Measurements from ENCODE around the gene SYNDIG1. TPM values are rescaled to one million over a fixed set of nuclear protein-coding genes. Genes with fewer than 3 reads are reported as not detected.

SYNDIG1 gene
- total RNA-seq, 4 donors from 2014 or later = 5.1 to 15.9 (median 14.3) TPM

DNA sequence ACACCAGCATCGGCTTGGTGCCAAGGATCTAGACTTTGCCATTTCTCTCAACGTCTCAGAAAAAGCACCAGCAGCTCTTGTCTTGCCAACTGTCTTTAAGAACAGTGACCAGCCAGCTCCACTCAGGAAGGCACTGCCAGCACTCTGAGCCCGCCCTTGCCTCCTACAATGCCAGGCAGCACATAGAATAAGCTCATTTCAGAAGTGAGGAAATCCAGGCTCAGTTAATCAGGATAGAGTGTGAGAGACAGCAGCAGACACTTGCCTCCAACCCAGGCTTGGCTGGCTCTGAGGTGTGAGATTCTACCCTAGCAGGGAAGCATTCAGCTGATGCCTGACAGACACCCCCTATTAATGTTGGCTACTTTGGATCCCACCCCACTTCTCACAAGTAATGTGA, 4.3 kb upstream of the SYNDIG1 start:
- Histone ChIP-seq H3K9me3 (no peaks in the 10 kb centered on the region), H3K4me1 (peaks cover 0 to 14% (median 0%) of the 10 kb centered on the region in 4 donors), H3K36me3 (no peaks in the 10 kb centered on the region), H3K27me3 (peaks cover 0 to 15% of the 10 kb centered on the region in 2 donors), H3K4me3 (no peak overlapping the region), H3K27ac (no peak overlapping the region)
- 63 to 81% methylated on average over 3 of the region's 3 CpGs for WGBS, 2 donors
- DNase-seq (ENCODE audit: low spot score in 2 of 2) = no peak
- no peak for TF ChIP-seq POLR2A (IDR thresholded peaks at IDR 0.05)
- TF ChIP-seq EP300 (IDR thresholded peaks at IDR 0.05) = no peak
- TF ChIP-seq, protein P1, sequence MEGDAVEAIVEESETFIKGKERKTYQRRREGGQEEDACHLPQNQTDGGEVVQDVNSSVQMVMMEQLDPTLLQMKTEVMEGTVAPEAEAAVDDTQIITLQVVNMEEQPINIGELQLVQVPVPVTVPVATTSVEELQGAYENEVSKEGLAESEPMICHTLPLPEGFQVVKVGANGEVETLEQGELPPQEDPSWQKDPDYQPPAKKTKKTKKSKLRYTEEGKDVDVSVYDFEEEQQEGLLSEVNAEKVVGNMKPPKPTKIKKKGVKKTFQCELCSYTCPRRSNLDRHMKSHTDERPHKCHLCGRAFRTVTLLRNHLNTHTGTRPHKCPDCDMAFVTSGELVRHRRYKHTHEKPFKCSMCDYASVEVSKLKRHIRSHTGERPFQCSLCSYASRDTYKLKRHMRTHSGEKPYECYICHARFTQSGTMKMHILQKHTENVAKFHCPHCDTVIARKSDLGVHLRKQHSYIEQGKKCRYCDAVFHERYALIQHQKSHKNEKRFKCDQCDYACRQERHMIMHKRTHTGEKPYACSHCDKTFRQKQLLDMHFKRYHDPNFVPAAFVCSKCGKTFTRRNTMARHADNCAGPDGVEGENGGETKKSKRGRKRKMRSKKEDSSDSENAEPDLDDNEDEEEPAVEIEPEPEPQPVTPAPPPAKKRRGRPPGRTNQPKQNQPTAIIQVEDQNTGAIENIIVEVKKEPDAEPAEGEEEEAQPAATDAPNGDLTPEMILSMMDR (IDR thresholded peaks at IDR 0.05) = no peak

DNA sequence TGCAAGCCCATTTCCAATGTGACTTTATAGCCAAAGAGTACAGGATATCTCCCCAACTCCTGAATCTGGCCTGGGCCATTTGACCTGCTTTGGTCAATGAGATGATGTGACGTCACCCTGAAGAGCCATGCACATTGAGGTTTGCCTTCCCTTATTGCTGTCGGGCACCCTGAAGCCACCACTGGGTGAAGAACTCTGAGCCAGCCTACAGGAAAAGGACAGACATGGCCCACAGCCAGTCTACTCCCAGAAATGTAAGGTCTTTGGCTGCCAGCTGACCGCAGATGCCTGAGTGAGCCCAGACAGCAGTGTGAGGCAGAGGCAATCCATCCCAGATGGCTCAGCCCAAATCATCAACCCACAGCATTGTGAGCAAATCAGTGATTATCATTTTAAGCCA, 3.7 kb upstream of the SYNDIG1 start:
- H3K27me3 ChIP-seq = peaks cover 0 to 21% of the 10 kb centered on the region in 2 donors
- H3K4me3 ChIP-seq = no peak overlapping the region
- H3K27ac ChIP-seq = no peak overlapping the region
- peaks cover 0 to 19% (median 0%) of the 10 kb centered on the region in 4 donors for H3K4me1 ChIP-seq
- H3K36me3 ChIP-seq = no peaks in the 10 kb centered on the region
- DNase-seq (ENCODE audit: low spot score in 2 of 2) = no peak
- WGBS, 2 donors = 43 to 49% methylated on average over 3 of the region's 3 CpGs
- TF ChIP-seq EP300 (IDR thresholded peaks at IDR 0.05) = no peak
- TF ChIP-seq POLR2A (IDR thresholded peaks at IDR 0.05) = no peak
- TF ChIP-seq, protein P1 (IDR thresholded peaks at IDR 0.05) = no peak
- H3K9me3 ChIP-seq = no peaks in the 10 kb centered on the region

DNA sequence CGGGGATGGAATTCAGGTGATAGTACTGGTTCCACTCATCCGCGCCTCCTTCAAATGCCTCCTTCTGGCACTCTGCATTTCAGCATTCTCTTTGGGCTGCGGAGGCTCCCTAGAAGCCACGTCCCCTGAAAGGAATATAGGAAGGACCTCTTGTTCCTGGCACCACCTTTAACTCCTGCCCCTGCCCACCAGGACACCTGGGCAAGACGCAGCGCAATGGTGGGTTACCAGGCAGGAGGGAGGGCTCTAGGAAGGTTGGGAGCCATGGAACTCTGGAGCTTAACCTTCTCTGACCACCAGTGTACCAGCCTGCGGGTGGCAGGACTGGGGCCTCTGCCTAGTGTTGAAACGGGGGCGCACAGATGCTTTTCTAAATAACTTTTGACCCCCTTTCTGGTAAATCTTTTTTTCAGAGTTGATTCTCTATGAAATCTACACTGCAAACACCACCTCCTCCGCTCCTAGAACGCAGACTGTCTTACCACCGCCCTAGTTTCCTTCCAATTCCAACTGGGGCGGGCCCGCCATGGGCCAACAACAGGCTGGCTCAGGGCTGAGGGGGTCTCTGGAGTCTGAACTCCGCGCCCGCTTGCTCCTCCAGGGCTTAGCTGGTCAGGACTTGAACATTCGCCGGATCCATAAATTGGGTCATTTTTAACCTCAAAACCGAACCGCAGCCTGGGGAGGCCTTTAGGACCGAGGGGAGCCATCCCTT, 871 bp upstream of the SYNDIG1 start:
- DNase-seq (ENCODE audit: low spot score in 2 of 2) = no peak
- Histone ChIP-seq H3K27me3 (peaks cover 0 to 42% of the 10 kb centered on the region in 2 donors), H3K4me1 (peaks cover 0 to 26% (median 0%) of the 10 kb centered on the region in 4 donors), H3K4me3 (peak overlapping the region in 2 of 4 donors; percentile 28 to 60), H3K36me3 (no peaks in the 10 kb centered on the region), H3K27ac (peak overlapping the region in 1 of 4 donors; percentile 46), H3K9me3 (no peaks in the 10 kb centered on the region)
- 39 to 46% methylated on average over 21 to 23 of the region's 23 CpGs for WGBS, 2 donors
- TF ChIP-seq, protein P1 (IDR thresholded peaks at IDR 0.05) = no peak
- no peak for TF ChIP-seq POLR2A (IDR thresholded peaks at IDR 0.05)
- no peak for TF ChIP-seq EP300 (IDR thresholded peaks at IDR 0.05)

DNA sequence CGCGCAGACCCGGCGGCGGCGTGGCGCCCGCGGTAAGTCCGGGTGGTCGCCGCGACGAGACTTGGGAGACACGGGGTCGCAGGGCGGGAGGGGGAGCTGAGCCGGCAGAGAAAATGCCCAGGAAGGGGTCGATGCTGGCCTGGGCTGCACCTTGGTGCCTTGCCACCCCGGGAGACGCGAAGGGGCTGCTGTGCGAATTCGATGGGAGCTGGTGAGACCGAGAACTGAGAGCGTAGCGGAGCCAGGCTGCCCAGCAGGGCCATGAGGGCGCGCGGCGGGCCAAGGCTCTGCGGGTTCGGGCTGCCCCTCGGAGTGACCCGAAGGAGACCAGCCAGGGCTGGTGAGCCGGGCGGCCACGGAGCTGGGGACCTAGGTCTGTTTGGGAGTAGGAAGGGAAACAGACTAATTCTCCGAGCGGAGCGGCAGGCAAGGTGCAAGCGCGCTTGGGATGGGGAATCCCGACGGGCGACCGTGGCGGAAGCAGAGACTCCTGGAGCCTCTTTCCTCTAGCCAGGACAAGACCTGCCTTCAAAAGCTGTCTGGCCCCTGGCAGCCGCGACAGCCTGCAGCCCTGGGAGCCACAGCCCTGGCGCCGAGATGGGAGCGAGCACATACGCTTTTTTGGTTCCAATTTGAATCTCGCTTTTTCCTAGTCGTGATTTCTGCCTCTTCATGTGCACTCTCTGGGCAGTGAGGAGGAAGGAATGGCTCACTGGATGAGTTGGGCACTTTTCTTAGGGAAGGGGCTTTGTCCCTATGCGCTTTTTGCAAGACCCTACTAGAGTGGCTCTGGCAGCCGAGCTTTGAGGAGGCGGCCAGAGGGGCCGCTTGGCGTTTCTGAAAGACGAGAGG, 691 bp downstream of the SYNDIG1 start:
- DNase-seq (ENCODE audit: low spot score in 2 of 2) = no peak
- H3K4me3 ChIP-seq = peak overlapping the region; percentile 26 to 60 (median 38)
- H3K36me3 ChIP-seq = no peaks in the 10 kb centered on the region
- H3K9me3 ChIP-seq = no peaks in the 10 kb centered on the region
- peak overlapping the region in 1 of 4 donors; percentile 46 for H3K27ac ChIP-seq
- peaks cover 0 to 26% (median 0%) of the 10 kb centered on the region in 4 donors for H3K4me1 ChIP-seq
- 0 to 1% methylated on average over 43 to 50 of the region's 62 CpGs for WGBS, 2 donors
- peaks cover 0 to 42% of the 10 kb centered on the region in 2 donors for H3K27me3 ChIP-seq
- TF ChIP-seq EP300 (IDR thresholded peaks at IDR 0.05) = no peak
- TF ChIP-seq, protein P1 (IDR thresholded peaks at IDR 0.05) = no peak
- no peak for TF ChIP-seq POLR2A (IDR thresholded peaks at IDR 0.05)

All from tibial nerve (tissue), 4 donors.